GM19025 (cell line): Measurements from ENCODE around the gene CCDC187.

Experiments
- ATAC-seq: cut with Tn5 transposase; IDR thresholded peaks from one replicate; pipeline ENCODE4 v1.9.1; 2021; ENCODE audit warnings: mild to moderate bottlenecking, low read depth, moderate library complexity; ENCODE audit not compliant: unreplicated experiment

CCDC187 gene

GRCh38 chr9:136218271-136218670 is 85.6 kb downstream of the CCDC187 start:
- no peak for ATAC-seq

DNA sequence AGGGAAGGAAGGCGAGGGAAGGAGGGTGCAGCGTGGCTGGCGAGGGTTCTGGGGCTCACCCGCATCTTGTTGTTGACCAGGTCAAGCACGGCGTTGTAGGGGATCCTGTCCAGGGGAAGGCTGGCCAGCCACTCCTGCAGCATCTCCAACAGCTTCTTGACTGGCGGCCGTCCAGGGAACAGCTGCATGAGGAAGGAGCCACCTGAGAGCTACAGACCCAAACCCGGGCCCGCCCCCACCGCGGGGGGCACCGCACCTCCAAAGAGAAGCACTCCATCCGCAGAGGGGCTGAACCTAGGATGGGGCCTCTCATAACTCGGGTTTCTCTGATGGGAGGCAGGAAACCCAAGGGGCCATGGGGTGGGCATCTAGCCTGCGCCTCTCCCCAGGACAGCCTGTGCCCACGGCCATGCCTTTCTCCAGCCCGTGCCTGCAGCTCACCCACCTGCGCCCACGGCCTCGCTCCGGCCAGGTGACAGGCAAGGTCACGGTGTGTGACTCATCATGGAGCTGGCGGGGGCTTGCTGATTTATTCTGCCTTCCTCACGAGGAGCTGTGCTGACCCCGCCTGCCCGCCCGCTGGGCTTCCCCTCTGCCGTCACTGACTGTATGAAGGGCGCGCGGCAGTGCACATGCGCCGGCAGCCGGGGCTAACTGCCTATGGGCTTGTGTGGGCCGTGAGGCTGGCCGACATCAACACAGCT is 87.2 kb downstream of the CCDC187 start:
- ATAC-seq: no peak

DNA sequence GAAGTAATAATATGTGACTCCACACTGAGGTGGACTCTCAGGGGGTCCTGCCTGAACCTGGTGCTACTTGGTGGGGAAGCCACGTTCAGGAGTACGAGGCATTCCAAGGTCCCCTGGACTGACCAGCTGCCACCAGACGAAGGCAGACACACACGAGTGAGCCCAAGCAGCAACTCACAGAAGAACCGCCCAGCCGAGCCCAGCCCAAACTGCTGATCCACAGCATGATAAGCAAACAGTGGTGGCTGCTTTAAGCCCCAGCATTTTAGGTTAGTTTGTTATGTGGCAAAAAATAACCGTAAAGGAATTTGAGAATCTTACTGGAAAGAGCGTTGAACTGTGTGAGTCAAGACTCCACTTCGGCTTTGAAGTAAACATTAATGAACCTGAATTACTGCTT is 90.2 kb downstream of the CCDC187 start:
- no peak for ATAC-seq

DNA sequence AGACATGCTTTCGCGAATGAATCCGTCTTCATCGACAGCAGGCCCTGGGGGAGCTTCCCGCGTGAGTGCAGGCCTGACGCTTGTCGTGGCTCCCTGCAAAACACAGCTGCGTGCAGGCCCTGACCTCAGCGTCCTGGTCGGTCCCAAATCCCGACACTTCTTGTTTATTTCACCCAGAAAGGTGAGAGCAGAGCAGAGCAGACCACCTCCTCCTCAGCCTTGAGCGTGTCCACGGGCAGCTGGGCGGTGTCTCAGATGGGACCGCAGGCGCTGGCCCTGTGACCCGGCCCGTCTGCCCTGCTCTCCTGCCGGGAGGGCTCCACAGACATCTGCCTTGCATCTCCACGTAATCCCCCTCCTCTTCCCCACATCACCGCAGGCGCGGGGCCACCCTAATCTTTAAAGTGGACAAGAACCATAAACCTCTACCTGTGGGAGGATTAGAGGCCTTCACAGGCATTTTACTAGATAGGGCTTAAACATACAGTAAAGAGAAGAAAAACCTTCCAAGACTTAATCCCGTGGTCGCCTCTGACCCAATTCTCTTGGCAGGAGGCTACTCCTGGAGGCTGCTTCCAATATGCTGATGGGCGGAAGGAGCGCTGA is 91.4 kb downstream of the CCDC187 start:
- ATAC-seq: no peak

- no peak for ATAC-seq
These were observed 92.2 kb downstream of the CCDC187 start for GRCh38 chr9:136211441-136212344.

DNA sequence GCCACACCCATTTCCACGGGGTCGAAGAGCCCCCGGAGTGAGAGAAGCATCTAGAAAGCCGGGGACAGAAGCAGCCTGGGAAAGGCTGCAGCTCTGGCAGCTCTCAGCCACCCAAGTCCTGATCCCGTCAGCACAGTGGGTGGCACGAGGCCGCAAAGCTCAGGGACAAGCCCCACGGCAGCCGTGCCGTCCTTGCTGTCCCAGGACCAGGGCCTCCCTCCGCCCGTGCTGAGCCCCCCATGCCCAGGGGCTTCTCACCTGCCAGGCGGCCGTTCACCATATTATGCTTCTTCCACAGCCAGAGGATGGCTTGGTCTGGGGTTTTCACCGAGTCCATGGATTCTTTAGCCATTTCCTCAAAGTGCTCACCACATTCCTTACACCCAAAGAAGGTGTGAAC is 92.9 kb downstream of the CCDC187 start:
- no peak for ATAC-seq

DNA sequence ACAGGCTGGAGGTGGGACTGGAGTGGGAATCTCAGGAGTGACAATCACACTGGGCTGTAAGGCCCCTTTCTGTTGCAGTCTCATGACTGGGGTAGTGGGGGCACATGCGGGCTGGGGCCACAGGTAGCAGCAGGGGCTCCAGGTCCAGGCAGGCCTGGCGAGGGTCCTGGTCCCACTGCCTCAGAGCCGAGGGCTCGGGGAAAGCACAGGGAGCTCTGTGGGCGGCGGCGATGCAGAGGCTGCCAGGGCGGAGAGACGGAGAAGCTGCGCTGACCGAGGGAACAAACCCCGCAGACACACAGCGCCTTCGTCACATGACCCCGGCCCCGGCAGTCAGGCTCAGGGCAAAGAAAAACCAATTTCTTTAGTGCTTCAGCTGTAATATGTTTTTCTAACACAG is 93.6 kb downstream of the CCDC187 start:
- ATAC-seq: no peak

DNA sequence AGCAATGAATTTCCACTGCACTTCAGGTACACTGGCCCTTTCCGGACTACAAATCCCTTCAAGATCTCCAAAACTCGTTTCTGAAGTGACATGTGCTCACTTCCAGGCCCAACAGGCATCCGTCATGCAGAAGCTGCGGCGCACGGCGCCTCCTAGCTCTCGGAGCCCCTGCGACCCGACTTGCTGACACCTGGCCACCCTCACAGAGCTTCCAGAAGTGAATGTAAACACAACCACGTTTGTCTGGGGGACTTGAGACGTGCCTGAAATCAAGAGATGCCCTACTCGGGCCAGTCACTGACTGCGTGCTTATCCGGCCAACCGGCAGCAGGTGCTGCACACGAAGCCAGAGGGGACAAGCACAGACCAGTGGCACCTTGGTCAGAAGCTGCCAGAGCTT is 94.1 kb downstream of the CCDC187 start:
- no peak for ATAC-seq

GRCh38 chr9:136209232-136209631 is 94.7 kb downstream of the CCDC187 start:
- ATAC-seq: no peak

DNA sequence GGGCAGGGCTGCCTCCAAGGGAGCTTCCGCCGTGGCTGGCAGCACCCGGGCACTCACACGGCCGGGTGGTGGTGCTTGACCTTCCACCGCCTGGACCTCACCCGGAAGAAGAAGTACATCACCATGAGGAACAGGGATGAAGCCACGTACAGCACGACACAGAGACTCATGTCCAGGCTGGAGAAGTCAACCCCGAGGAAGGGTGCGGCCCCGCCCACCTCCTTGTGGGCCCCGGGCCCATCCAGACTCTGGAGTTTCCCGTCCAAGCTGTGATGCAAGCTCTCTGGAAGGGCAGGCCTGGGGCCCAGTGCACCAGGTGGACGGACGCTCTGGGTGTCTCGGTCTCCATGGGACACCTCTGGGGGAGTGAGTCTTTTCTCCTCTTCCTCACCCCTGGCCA is 95.2 kb downstream of the CCDC187 start:
- no peak for ATAC-seq

- ATAC-seq: no peak
These were observed 96.3 kb downstream of the CCDC187 start for GRCh38 chr9:136207616-136208015.

DNA sequence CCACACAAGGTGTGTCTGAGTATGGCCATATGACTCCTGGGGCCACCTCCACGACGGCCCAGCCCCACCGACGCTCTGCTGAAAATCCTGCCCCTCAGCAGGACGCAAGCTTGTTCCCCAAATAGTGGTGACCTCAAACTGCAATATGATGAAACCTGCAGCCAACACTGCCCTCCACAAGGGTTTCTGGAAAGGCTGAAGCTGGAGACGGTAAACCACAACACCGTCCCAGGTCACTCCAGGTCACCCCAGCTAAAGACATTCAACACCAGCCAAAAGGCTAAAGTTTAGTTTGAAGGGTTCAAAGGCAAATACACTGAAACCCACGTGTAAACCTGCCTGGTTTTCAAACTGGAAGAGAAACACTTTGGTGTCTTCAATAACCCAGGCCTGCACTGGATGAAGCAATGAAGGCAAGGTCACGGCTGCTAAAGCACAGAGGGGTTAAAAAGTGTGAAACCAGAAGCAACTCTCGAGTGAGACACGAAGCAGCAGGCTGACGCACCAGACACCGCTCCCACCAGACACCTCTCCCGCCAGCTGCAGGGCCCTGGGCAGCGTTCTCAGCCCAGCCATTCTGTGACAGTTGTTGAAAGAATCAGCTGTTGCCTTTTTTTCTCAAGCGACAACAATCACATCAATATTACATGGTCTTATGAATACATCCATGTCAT is 97.2 kb downstream of the CCDC187 start:
- ATAC-seq: no peak

GRCh38 chr9:136205707-136205992 is 98.2 kb downstream of the CCDC187 start:
- ATAC-seq: no peak

- no peak for ATAC-seq
These were observed 98.8 kb downstream of the CCDC187 start, which contains the start of gene LHX3 for GRCh38 chr9:136204838-136205706. TSS of gene LHX3 (minus strand) at chr9:136205128. CDS start at chr9:136205012, 116 bp downstream.

- no peak for ATAC-seq
These were observed 99.6 kb downstream of the CCDC187 start for GRCh38 chr9:136204145-136204805.

DNA sequence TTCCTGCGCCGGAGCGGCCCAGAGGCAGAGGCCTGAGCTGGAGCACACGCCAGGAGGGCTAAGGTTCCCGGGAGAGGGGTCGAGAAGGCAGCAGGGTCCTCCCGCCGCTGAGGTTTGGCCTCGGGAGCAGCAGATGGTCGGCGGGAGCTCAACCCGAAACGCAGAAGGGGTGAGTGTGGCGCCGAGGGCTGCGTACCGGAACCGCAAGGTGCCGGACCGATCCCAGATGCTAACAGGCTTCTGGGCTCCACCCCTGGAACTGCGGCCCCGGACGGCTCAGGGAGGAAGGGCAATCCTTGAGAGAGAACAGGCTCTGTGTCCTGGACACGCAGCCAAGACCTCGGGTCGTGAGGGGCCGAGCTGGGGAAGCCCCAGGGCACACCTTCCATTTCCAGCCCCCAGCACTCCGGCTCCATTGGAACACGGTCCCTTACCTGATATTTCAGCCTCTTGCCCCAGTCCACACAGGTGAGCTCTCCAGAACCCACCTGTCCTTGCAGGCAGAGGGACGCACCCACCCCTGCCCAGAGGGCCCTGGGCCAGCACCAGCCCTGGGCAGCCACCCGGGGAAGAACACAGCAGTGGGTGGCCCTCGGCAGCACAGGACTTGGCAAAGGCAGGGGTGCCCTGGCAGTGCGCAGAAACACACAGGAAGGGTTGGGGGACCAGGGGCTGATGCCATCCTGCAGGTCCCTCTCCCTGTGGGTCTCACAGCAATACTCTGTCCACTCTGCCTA is 100.3 kb downstream of the CCDC187 start:
- no peak for ATAC-seq

- no peak for ATAC-seq
These were observed 101.2 kb downstream of the CCDC187 start for GRCh38 chr9:136202454-136203407.
